ENCODE data around the gene XAF1.
"Not testable (repeated sequence)": the region's sequence is repeated elsewhere in the genome, so short reads cannot be mapped to it uniquely, and the experiment has no call there.

XAF1 gene

DNA sequence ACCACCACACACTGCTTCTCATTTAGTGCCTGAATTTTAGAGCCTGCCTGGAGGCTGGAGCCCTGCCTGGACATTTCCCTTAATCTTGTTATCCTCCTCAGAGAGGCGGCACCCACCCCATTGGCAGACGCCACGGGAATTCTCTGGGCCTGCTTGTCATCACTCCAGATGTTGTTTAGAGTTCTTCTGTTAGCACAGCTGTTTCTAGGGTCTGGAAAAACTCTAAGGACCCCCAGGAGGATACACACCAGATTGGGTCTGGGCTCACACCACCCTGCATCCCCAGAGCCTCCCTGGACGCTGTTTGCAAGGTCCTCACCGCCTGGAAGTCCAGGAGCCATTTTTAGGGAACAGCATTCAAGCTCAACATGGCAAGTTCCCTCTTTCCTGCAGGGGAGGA is 565 bp upstream of the XAF1 start:
- DNase-seq = no peak

DNA sequence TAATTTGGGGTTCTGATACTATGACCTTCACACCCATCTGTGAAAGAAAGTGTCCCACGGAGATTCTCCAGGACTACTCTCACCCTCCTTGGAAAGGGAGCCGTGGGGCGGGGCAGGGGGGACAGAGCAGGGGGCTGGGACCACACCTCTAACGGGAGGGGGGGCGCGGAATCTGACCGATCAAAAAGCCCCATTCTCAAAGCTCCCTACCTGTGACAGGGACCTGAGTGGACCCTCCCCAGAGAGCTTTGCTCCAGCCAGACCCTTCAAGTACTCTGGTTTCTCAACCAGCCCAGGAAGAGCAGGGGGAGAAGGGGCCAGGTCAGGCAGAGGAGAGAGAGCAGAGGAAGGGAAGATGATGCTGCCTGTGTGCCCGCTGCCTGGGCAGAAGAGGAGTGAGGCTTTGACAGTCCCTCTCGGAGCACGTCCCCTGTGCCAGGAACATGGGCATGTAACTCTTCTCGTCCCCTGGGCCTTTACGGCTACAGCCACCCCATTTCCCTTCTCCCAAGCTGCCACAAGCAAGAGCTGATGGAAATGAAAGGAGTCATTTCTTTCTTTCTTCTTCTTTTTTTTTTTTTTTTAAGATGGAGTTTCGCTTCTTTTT is 682 bp downstream of the XAF1 start:
- DNase-seq = no peak

DNA sequence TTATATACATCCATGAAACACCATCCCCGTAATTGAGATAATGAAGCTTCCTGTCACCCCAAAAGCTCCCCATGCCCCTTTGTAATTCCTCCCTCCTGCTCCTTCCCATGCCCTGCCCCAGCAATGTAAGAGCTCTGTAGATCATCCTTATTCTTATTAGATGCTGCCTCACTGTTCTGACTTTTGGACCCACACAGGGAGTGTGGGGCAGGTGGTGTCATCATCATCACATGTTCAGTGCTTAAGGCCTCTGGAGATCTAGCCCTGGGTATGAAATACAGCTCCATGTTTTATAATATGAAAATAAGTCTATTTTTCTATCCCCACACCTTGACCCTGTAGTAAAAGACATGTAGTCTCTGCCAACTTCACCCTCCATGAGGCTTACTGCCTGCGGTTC is 1.9 kb downstream of the XAF1 start:
- DNase-seq = no peak

DNA sequence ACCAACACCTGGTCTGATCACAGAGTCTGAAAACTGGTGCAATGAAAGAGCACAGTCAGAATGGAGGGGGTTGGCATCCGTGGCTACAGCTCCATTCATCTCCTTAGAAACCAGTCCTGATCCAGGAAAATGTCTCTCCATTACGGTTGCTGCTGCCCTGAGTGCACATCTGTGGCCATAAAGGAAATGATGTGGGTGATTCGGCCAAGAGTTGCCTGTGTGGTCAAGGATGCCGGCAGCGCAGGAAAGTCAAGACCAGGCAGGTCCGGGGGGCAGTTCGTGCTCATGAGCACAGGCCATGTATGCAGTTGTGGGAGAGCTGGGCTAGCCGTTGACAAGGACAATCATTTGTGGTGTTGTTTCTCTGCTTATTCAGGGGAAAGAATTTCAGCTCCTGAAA is 5.9 kb downstream of the XAF1 start:
- DNase-seq = no peak

DNA sequence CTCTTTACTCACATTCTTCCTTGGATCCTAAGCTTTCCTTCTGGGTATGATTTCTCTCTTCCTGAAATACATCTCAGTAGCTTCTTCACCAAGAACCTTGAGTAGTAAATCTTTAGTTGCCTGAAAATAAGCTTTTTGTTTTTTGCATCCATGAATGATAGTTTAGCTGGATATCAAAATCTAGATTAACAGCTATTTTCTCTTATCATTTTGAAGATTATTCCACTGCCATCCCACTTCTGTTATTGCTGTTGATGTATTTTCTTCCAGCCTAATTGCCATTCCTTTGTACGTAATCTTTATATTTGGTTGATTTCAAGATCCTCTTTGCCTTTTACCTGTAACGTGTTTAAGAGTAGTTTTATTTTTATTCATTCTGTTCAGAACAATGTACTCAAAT is 12.6 kb downstream of the XAF1 start:
- no peak for DNase-seq

DNA sequence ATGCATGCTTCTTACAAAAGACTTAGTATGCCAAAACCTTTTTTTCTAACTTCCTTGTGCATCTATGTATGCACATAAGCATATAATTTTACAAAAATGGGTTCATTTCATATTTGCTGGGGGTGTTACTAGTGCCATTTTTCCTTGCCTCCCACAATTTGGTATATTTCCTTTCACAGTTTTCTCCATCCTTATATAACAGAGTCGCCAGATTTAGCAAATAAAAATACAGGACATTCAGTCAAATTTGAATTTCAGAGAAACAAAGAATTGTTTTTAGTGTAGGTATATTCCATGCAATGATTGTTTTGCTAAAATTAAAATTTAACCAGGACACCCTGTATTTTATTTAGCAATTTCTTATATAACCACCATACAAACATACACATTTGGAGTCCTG is 16.2 kb downstream of the XAF1 start:
- no peak for DNase-seq

DNA sequence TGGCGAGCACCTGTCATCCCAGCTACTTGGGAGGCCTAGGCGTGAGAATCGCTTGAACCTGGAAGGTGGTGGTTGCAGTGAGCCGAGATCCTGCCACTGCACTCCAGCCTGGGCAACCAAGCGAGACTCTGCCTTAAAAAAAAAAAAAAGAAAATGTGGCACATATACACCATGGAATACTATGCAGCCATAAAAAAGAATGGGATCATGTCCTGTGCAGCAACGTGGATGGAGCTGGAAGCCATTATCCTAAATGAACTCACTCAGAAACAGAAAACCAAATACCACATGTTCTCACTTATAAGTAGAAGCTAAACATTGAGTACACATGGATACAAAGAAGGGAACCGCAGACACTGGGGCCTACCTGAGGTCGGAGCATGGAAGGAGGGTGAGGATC is 19.1 kb downstream of the XAF1 start:
- not testable (repeated sequence) for DNase-seq

DNA sequence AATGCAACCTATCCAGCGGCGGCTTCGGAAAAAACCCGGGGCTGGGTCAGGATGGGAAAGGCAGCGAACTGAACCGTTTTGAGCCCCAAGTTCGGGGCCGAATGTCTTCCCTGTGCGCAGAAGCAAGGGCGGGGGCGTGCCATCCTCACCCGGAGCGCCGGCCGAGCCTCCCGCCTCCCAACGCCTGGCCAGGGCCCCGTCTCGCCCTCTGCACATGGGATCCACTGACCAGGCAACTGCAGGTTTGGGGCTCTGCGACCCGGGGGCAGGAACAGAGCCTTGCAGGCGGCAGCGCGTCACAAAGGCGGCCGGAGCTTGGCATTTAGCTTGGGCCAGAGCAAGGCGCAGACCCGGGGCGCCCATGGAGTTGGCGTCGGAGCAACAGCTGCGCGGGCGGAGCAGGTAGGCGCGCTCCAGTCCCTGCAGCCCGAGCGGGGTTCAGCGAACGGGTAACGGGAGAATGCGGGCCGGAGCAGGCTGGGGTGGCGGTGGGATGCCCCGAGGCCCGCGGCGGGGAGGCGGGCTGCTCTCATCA is 20.1 kb downstream of the XAF1 start, which contains the start of gene FBXO39:
TSS of gene FBXO39 (plus strand) at position 345 of the 535 bp plus-strand sequence. CDS start 3,654 bp downstream, outside the sequence.
- DNase-seq = no peak

DNA sequence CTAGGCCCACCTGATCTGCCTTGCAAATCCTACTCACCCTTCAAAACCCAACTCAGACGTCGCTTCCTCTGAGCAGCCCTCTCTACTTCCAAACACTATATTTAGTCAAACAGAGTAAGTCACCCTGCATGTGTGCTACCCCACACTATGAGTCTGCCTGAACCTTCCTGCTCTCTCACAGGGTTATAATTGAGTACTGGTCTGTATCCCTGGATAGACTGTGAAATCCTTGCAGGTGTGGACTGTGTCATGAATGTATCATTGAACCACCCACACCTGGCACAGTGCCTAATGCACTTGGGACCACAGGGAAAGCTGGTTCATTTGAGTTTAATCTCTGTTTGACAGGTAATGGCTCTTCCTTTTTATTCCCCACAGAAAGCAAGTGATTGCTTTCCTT is 23.6 kb downstream of the XAF1 start:
- DNase-seq = no peak

DNA sequence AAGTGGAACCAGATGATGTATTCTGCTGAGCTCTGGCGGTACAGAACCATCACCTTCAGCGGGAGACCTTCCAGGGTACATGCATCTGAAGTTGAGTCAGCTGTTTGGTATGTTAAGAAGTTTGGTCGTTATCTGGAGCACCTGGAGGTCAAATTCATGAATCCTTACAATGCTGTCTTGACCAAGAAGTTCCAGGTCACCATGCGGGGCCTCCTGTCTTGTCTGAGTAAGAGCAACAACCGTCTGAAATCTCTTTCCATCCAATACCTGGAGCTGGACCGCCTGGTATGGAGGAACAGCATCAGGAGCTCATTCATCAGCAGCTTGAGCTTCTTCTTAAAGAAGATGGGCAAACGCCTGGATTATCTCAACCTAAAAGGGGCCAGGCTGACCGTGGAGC is 24.2 kb downstream of the XAF1 start:
- DNase-seq = no peak

DNA sequence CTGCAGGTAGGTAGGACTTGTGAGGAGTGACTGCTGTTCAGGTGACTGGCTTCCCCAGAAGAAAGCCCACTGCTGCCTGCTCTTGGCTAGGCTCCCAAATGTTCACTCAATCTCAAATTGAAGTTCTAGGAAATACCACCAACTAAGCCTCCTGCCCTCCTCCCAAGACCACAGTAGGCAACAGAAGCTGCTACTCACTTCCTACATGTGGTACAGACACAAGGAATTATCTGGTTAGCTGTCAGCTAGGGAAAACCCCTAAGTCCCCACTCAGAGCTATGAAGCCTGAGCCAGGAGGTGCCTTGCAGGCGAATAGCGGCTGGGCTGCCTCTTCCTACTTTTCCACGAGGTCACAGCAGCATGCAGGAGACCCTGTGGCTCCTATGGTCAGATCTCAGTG is 25.0 kb downstream of the XAF1 start:
- DNase-seq = no peak

DNA sequence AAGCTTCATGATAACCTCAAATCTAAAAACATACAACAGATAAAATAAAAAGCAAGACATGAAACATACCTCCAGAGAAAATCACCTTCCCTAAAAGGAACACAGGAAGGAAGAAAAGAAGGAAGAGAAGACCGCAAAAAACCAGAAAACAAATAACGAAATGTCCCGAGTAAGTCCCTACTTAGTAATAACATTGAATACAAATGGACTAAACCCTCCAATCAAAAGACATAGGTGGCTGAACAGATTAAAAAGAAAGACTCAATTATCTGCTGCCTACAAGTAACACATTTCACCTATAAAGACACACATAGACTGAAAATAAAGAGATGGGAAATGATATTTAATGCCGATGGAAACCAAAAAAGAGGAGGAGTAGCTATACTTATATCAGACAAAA is 26.4 kb downstream of the XAF1 start:
- no peak for DNase-seq

DNA sequence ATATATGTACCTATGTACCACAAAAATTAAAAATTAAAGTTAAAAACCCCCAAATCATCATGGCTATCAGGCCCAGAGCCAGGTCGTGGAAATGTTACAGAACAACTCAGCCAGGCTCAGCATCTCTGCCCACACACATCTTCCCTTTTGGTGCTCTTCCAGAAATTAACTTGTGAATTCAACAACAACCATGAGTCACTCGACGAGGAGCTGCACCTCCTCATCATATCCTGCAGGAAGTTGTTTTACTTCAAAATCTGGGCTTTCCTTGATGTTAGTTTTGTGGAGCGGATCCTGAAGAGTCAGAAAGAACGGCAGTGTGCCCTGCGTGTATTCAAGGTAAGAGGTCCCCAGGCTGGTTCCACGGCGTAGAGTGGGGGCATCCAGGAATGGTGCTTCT is 30.8 kb downstream of the XAF1 start:
- no peak for DNase-seq

DNA sequence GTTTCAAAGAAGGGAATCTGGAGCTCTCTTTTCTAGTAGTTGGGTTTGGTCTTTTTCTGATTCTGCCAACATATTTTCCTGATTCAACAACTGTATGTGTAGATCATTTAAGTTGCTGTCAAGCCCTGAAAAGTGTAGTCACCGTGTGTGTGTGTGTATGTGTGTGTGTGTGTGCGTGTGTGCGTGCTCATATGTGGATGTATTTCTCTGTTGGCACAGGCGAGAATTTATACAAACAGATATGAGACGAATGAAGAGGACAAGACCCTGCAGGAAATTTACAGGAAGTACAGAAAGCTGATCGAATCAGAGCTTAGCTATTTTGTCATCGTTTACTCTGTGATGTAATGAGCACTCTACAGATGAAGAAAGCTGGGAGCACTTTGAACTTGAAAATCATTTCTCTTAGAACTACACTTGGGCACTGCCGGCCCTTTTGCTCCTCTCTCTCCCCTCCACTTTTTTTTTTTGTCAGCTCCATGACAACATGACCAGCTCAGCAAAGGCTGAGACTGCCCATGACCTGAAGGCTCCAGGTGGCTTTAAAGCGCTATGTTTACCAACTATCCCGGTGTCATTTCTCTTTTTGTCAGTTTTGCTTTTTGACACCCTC is 31.3 kb downstream of the XAF1 start:
- no peak for DNase-seq

DNA sequence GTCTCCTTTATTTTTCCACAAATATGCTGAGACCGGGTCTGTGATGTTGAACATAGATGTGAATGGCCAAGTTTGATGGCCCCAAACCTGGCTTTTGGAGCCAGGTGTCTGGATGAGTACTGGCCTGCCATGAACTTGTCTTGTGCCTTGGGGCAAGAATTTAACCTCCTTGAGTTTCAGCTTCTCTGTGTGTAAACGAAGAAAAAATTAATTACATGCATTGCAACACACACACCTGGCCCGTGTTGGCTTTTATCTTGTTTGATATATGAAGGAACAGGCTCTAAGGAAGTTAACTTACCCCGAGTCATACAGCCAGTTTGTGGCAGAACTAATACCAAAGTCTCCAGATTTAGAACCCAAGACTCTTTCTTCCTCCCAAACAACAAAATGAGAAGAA is 33.3 kb downstream of the XAF1 start:
- DNase-seq = no peak

DNA sequence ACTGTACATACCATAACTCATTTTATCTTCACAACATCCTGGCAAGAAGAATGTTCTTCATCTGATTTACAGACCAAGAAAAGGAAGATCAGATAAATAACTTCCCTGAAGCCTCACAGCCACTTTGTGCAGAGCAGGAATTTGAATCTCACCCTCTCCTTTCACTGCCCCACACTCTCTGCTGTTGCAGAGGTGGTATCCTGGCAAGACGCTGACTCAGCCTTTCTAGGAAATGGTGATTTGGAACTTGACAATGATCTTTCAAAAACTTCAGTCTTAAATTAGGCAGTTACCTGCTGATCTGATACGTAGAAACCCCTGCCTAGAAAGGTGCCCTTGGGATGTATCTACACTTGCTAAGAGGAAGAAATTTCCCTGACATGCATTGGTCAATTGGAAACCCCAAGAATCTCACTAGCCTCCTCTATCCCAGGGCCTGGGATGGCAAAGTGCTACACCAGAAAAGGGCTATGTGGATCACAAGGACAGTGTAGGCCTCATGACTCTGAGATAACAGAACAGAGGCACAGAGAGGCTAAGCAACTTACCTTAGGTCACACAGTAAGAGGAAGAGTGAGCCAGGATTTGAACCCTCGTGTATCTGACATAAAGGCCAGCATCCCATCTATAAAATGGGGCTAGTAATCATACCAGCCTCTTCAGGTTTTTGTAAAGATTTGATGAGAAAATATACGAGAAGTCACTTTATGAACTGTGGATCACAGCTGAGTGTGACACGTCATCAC is 38.1 kb downstream of the XAF1 start:
- DNase-seq = no peak

DNA sequence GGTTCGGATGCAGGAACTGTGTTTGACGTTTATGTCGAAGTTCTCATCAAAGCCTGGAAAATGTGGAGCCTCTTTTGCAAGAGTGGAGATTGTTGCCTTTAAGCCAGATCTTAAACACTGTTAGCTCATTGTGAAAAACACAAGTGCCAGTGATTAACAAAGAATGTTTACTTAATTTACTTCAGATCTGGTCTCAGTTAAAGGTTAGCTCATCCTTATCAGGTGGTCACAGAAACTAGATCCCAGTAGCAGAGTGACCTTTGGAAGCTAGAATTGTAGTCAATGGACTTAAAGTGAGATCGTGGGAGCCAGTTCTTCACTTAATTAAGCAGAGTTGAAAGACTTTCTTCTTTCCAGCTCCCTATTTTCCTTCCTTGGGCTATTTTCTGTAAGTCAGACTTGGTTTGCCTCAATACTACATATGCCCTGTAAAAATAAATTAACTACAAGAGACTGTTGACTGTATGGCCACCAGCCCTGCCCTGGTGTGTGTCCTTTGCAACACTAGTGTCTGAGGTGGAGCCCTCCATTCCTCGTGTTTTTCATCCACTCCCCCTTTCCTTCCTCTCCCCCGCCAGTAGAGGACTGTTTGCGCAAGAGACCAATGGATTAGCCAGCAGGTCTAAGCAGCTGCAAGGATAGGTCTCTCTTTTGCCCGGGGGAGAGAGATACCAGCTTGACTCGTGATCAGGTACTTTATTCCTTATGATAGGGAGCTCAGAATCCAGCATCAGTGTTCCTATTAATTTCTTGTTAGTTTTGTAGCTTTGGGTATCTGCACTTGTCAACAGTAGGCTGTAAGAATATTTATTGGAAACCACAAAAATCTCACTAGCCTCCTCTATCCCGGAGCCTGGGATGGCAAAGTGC is 40.4 kb downstream of the XAF1 start:
- DNase-seq = no peak

DNA sequence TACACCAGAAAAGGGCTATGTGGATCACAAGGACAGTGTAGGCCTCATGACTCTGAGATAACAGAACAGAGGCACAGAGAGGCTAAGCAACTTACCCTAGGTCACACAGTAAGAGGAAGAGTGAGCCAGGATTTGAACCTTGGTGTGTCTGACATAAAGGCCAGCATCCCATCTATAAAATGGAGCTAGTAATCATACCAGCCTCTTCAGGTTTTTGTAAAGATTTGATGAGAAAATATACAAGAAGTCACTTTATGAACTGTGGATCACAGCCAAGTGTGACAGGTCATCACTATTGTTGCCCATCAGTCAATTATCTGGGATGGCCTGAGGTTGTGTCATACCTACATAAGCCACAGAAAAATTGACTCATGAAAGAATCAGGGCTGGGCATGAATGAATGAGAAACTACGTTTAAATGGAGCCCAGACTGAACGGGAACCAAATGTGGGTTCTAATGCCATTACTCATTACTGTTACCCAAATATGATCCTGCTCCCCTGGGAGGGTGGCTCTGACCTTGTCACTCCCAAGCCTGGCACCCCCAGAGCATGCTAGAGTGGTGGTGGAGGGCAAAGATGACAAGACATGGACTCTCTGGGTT is 41.1 kb downstream of the XAF1 start:
- no peak for DNase-seq

DNA sequence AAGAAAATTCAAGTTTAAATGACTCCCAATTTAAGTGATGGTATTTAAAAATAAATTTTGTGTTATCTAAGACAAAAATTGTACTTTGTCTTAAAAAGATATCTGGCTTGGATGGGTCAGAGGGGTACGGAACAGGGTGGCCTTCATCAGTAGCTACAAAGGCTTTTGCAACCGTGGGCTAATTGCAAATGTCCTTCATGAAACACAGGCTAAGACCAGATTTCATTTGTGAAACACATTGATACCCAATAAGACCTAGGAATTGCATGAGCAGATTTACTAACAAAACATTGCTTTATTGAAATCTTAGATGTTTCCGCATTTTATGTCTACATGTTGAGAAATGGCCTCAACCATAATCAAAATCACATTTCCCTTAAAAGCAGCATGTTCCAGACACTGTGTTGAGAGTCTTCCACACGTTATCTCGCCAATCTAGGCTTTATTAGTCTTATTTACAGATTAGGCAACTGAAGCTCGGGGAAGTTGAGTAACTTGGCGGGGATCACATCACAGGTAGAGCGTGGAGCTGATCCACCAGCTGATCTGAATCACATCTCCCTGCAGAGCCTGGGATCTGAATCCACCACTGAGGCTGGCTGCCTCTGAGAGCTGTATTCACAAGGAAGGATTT is 42.0 kb downstream of the XAF1 start:
- DNase-seq = no peak

DNA sequence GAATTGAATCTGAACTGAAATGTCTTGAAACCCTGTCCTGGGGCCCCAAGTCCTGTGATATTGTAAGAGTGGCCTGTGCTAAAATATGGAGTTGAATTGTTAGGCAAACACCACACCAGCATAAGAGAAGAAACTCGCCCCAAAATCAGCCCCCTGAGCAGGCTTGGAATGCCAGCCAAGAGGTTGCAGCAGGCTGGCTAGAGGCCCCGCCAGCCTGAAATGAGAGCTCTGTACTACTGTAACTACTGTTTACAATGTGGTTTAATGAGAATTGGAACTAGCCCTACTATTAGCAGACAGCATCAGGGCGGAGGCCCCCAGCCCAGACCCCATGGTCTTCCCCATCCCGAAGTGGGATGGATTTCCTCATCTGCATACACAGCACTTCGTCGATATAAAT is 43.9 kb downstream of the XAF1 start:
- DNase-seq = no peak

DNA sequence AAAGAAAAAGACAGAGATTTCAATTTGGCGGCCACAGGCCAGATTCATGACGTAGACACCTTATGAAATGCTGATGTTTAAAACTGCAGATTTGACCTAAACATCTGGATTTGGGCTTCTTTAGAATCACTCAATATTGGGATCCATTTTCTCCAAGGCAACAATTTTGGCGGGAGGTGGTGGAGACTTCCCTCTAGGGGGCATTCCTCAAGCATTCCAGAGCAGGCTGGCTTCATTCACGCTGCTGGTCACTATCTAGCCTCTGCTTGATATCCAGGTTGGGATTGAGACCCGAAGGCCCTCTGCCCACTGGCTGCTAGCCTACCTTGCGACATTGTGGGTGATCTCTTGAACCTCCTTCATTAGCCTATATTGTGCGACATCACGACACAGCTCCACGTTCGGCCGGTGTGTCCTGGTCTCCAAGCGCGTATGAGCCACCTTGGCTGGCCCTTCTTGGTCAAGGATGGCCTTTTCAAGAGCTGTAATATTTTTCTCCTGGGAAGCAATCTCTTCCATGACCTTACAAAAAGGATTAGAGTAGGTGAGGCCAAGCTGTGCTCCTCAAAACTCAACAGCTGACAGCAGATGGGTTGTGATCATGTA is 44.7 kb downstream of the XAF1 start:
- DNase-seq = no peak

DNA sequence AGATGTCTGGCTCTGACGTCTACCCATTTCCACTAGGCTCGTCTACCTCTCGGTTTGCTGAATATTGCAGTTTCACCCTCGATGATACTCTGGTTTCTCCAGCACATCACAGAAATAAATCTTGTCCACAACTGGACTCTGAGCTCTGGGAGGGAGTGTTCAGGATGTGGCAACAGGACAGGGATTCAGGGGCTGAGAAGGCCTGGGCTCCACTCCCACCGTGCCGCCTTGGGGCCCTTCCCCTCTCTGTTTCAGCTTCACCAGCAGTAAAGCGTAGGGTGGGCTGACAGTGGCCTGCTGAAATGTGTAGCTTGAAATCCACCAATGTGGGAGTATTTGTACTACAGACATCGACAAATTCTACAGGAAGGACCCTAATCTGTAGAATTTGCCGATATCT is 55.7 kb downstream of the XAF1 start:
- DNase-seq = no peak

Data from stimulated activated naive CD4-positive, alpha-beta T cell treated with Interleukin-2 at 50 U/mL for 16 hours (primary cell).